HG02852 (cell line): ENCODE results near the gene RBMXL3.
"Not testable (repeated sequence)": the region's sequence is repeated elsewhere in the genome, so short reads cannot be mapped to it uniquely, and the experiment has no call there.

Experiments
- ATAC-seq: cut with Tn5 transposase; IDR thresholded peaks from one replicate; pipeline ENCODE4 v1.9.1; 2021; ENCODE audit warnings: mild to moderate bottlenecking, moderate library complexity; ENCODE audit not compliant: unreplicated experiment

Gene RBMXL3

GRCh38 chrX:115189110-115189509 lies at the start of gene RBMXL3:
TSS of gene RBMXL3 (plus strand) at chrX:115189410. CDS start at chrX:115189442, 32 bp downstream.
- no peak for ATAC-seq

- no peak for ATAC-seq
Observed at GRCh38 chrX:115142057-115142456, 47.2 kb upstream of the RBMXL3 start.

GRCh38 chrX:115147220-115147619 lies 42.0 kb upstream of the RBMXL3 start:
- no peak for ATAC-seq

GRCh38 chrX:115173181-115173580 lies 16.0 kb upstream of the RBMXL3 start:
- no peak for ATAC-seq

GRCh38 chrX:115174548-115174947 lies 14.7 kb upstream of the RBMXL3 start:
- no peak for ATAC-seq

GRCh38 chrX:115177932-115178331 lies 11.3 kb upstream of the RBMXL3 start:
- ATAC-seq = no peak

GRCh38 chrX:115178473-115178872 lies 10.7 kb upstream of the RBMXL3 start:
- no peak for ATAC-seq

- no peak for ATAC-seq
Observed at GRCh38 chrX:115183980-115184379, 5.2 kb upstream of the RBMXL3 start.

- no peak for ATAC-seq
Observed at GRCh38 chrX:115189646-115190635, 731 bp downstream of the RBMXL3 start.

GRCh38 chrX:115190636-115191489 lies 1.7 kb downstream of the RBMXL3 start:
- ATAC-seq = no peak

- no peak for ATAC-seq
Observed at GRCh38 chrX:115191490-115192243, 2.5 kb downstream of the RBMXL3 start.

- ATAC-seq = no peak
Observed at GRCh38 chrX:115192244-115192700, 3.1 kb downstream of the RBMXL3 start.

- ATAC-seq = no peak
Observed at GRCh38 chrX:115204040-115204439, 14.8 kb downstream of the RBMXL3 start.

GRCh38 chrX:115209547-115209946 lies 20.3 kb downstream of the RBMXL3 start:
- not testable (repeated sequence) for ATAC-seq

- ATAC-seq = no peak
Observed at GRCh38 chrX:115214151-115214550, 24.9 kb downstream of the RBMXL3 start.

- ATAC-seq = no peak
Observed at GRCh38 chrX:115214605-115215004, 25.4 kb downstream of the RBMXL3 start.

GRCh38 chrX:115217346-115217745 lies 28.1 kb downstream of the RBMXL3 start:
- ATAC-seq = not testable (repeated sequence)

GRCh38 chrX:115226929-115227328 lies 37.7 kb downstream of the RBMXL3 start:
- ATAC-seq = peak; percentile 64

- ATAC-seq = no peak
Observed at GRCh38 chrX:115229337-115230003, 40.3 kb downstream of the RBMXL3 start.

GRCh38 chrX:115232933-115233496 lies 43.8 kb downstream of the RBMXL3 start:
- ATAC-seq = no peak
